Vagina (tissue), 2 donors: Measurements from ENCODE around the gene ENSA.

Source experiments
- CTCF ChIP-seq, 3 experiments: fragments of 450-650 bp in 2 of 3; fragments of 200-600 bp in 1 of 3; sonication (generic) in 1 of 3; IDR thresholded peaks; one replicate each; pipeline ENCODE4 v1.5.1; 2017 to 2019; ENCODE audit warnings: antibody characterized with exemption in 3 of 3, mild to moderate bottlenecking in 2 of 3, moderate library complexity in 2 of 3
- POLR2A ChIP-seq, 2 donors: fragments of 450-650 bp; IDR thresholded peaks; one replicate each; pipeline ENCODE4 v1.6.1; 2017; ENCODE audit warnings: antibody characterized with exemption in 2 of 2, mild to moderate bottlenecking in 2 of 2, moderate library complexity in 2 of 2
- POLR2AphosphoS5 ChIP-seq, 2 donors: sonication (generic); formaldehyde crosslinking; IDR thresholded peaks; one replicate each; pipeline ENCODE4 v1.9.0; 2017; ENCODE audit warnings: antibody characterized with exemption in 2 of 2, mild to moderate bottlenecking in 2 of 2, low read depth in 1 of 2; ENCODE audit not compliant: insufficient read depth in 1 of 2

- TF ChIP-seq CTCF (IDR thresholded peaks at IDR 0.05) (no peak), POLR2A (IDR thresholded peaks at IDR 0.05) (no peak), POLR2AphosphoS5 (IDR thresholded peaks at IDR 0.05; ENCODE audit: insufficient read depth in 1 of 2, low read depth in 1 of 2) (no peak)
These were observed 12.9 kb upstream of the ENSA start for GRCh38 chr1:150642296-150642695.
